SK-N-MC (cell line): ENCODE results near the gene KIAA0513.
"Not testable (repeated sequence)": the region's sequence is repeated elsewhere in the genome, so short reads cannot be mapped to it uniquely, and the experiment has no call there.

Experiments used
- DNase-seq: peaks from one replicate; pipeline ENCODE4 v3.0.0-alpha.2; 2011; ENCODE audit warnings: low read depth, low spot score
- H3K27ac ChIP-seq: fragments of 200-600 bp; sonication (generic); 2 replicates; pipeline ENCODE4 v1.5.1; 2016; ENCODE audit warnings: mixed run types
- H3K36me3 ChIP-seq: fragments of 200-600 bp; sonication (generic); 2 replicates; pipeline ENCODE4 v1.6.1; 2017; ENCODE audit warnings: antibody characterized with exemption, low read length, mixed read lengths; ENCODE audit not compliant: insufficient read depth
- H3K4me3 ChIP-seq: fragments of 200-600 bp; sonication (generic); 2 replicates; pipeline ENCODE4 v1.5.1; 2016
- H3K9ac ChIP-seq: fragments of 200-600 bp; sonication (generic); 2 replicates; pipeline ENCODE4 v1.8.0; 2017; ENCODE audit warnings: mixed run types, mixed read lengths; ENCODE audit not compliant: insufficient read length
- H3K9me3 ChIP-seq: fragments of 200-600 bp; sonication (generic); 2 replicates; pipeline ENCODE4 v1.6.1; 2017; ENCODE audit warnings: low read depth, mild to moderate bottlenecking, antibody characterized with exemption, low read length, moderate library complexity, mixed read lengths
- EZH2 ChIP-seq: fragments of 200-600 bp; sonication (generic); IDR thresholded peaks from one replicate; pipeline ENCODE4 v1.6.1; 2017; ENCODE audit warnings: antibody characterized with exemption
- FOXP2 ChIP-seq: optimal IDR thresholded peaks from 2 replicates; pipeline ENCODE3; 2011; ENCODE audit warnings: mild to moderate bottlenecking, moderate library complexity; ENCODE audit not compliant: insufficient read depth; ENCODE audit errors: extremely low read length, control extremely low read depth
- POLR2AphosphoS5 ChIP-seq: IDR thresholded peaks from 2 replicates; pipeline ENCODE4 v1.6.1; 2012; ENCODE audit warnings: mild to moderate bottlenecking, low read depth, low read length, borderline replicate concordance

Gene KIAA0513

GRCh38 chr16:85046931-85047866, 19.6 kb downstream of the KIAA0513 start:
- TF ChIP-seq FOXP2 (no peak), POLR2AphosphoS5 (no peak), EZH2 (no peak)
- Histone ChIP-seq H3K9ac (no peak overlapping the region), H3K27ac (no peak overlapping the region), H3K4me3 (no peak overlapping the region), H3K36me3 (no peaks in the 10 kb centered on the region), H3K9me3 (no peaks in the 10 kb centered on the region)
- DNase-seq = no peak

- no peak for TF ChIP-seq EZH2
- no peak for TF ChIP-seq FOXP2
- no peak for TF ChIP-seq POLR2AphosphoS5
- no peak for DNase-seq
- no peak overlapping the region for H3K27ac ChIP-seq
- H3K4me3 ChIP-seq = no peak overlapping the region
- H3K9me3 ChIP-seq = no peaks in the 10 kb centered on the region
- no peaks in the 10 kb centered on the region for H3K36me3 ChIP-seq
- no peak overlapping the region for H3K9ac ChIP-seq
These were observed 20.4 kb downstream of the KIAA0513 start for GRCh38 chr16:85047867-85048455.

GRCh38 chr16:85048921-85049562, 21.4 kb downstream of the KIAA0513 start:
- H3K9me3 ChIP-seq = no peaks in the 10 kb centered on the region
- TF ChIP-seq POLR2AphosphoS5 = no peak
- no peak for TF ChIP-seq EZH2
- no peak for TF ChIP-seq FOXP2
- no peak overlapping the region for H3K4me3 ChIP-seq
- no peak overlapping the region for H3K9ac ChIP-seq
- no peak for DNase-seq
- H3K27ac ChIP-seq = no peak overlapping the region
- no peaks in the 10 kb centered on the region for H3K36me3 ChIP-seq

- TF ChIP-seq POLR2AphosphoS5 = no peak
- TF ChIP-seq FOXP2 = no peak
- no peak for TF ChIP-seq EZH2
- no peak overlapping the region for H3K27ac ChIP-seq
- no peaks in the 10 kb centered on the region for H3K9me3 ChIP-seq
- no peaks in the 10 kb centered on the region for H3K36me3 ChIP-seq
- DNase-seq = no peak
- H3K9ac ChIP-seq = no peak overlapping the region
- no peak overlapping the region for H3K4me3 ChIP-seq
These were observed 22.2 kb downstream of the KIAA0513 start for GRCh38 chr16:85049706-85050305.

DNA sequence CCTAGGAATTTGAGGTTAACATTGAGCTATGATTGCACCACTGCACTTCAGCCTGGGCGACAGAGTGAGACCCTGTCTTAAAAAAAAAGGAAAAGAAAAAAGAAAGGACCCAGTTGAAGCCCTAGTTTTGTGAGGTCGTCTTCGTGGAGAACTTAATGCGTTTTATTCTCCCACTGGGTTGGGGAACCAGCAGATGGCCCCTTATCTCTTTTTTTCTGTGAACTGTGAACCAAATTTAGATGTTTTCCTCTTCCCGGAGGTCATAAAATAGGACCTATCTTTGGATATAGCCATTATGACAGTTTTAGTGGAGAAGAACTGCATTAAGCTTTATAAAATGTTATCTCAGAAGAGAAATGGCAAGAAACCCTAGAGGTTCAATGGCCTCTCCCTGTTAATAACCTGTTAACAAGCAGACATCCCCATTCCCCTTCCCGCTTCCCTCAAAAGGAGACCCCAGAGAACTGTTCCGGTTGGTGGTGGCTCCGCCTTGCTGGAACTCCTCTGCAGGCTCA, 23.5 kb downstream of the KIAA0513 start:
- Histone ChIP-seq H3K9ac (no peak overlapping the region), H3K36me3 (no peaks in the 10 kb centered on the region), H3K9me3 (no peaks in the 10 kb centered on the region), H3K4me3 (no peak overlapping the region), H3K27ac (no peak overlapping the region)
- no peak for DNase-seq
- TF ChIP-seq POLR2AphosphoS5 = no peak
- no peak for TF ChIP-seq FOXP2
- no peak for TF ChIP-seq EZH2

DNA sequence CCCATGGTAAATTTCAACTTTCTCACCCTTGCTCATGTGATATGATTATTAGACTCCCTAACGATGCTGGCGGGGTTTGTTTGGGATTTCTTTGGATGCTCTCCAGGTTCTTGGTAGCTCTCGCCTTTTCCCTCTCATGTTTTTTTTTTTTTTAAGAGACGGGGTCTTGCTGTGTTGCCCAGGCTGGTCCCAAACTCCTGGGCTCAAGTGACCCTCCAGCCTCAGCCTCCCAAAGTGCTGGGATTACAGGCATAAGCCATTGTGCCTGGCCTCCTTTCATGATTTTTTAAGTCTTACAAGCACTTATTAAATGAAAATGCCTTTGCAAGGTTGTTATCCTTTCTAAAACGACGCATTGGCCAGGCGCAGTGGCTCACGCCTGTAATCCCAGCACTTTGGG, 24.1 kb downstream of the KIAA0513 start:
- DNase-seq = no peak
- no peak for TF ChIP-seq EZH2
- TF ChIP-seq POLR2AphosphoS5 = no peak
- no peak for TF ChIP-seq FOXP2
- no peaks in the 10 kb centered on the region for H3K9me3 ChIP-seq
- H3K9ac ChIP-seq = no peak overlapping the region
- H3K36me3 ChIP-seq = no peaks in the 10 kb centered on the region
- no peak overlapping the region for H3K27ac ChIP-seq
- H3K4me3 ChIP-seq = no peak overlapping the region

GRCh38 chr16:85052536-85052935, 24.9 kb downstream of the KIAA0513 start:
- H3K4me3 ChIP-seq = no peak overlapping the region
- H3K36me3 ChIP-seq = no peaks in the 10 kb centered on the region
- H3K9ac ChIP-seq = no peak overlapping the region
- H3K9me3 ChIP-seq = no peaks in the 10 kb centered on the region
- H3K27ac ChIP-seq = no peak overlapping the region
- TF ChIP-seq POLR2AphosphoS5 (no peak), FOXP2 (no peak), EZH2 (no peak)
- no peak for DNase-seq

DNA sequence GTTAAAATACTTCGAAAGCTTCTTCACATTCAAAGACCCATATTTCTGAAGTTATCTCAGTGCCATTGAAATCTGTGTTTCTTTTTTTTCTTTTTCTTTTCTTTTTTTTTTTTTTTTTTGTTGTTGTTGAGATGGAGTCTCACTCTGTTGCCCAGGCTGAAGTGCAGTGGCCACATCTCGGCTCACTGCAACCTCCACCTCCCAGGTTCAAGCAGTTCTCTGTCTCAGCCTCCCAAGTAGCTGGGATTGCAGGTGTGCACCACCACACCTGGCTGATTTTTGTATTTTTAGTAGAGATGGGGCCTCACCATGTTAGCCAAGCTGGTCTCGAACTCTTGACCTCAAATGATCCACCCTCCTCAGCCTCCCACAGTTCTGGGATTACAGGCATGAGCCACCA, 26.7 kb downstream of the KIAA0513 start:
- H3K27ac ChIP-seq, DNase-seq, H3K4me3 ChIP-seq, H3K9me3 ChIP-seq, H3K36me3 ChIP-seq, H3K9ac ChIP-seq: not testable (repeated sequence)
